HG03196 (cell line): Measurements from ENCODE around the gene AJUBA.
"Not testable (repeated sequence)": the region's sequence is repeated elsewhere in the genome, so short reads cannot be mapped to it uniquely, and the experiment has no call there.

ENCODE experiments used
- ATAC-seq: cut with Tn5 transposase; IDR thresholded peaks from one replicate; pipeline ENCODE4 v1.9.1; 2021; ENCODE audit not compliant: unreplicated experiment

Gene AJUBA

GRCh38 chr14:22952418-22952817 lies 29.9 kb downstream of the AJUBA start:
- no peak for ATAC-seq

DNA sequence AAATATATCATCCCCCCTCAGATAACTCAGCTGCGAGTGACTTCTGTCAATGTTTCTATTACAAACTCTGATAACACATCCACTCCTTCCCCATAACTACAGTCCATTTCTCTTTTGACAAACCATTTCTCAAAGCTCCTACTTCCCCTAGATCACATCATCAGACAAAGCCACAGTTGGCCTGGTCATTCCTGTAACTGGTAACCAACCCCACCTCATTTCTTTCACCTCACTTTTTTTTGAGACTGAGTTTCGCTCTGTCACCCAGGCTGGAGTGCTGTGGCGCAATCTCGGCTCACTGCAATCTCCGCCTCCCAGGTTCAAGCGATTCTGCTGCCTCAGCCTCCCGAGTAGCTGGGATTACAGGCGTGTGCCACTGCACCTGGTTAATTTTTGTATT lies 30.6 kb downstream of the AJUBA start:
- ATAC-seq = not testable (repeated sequence)

DNA sequence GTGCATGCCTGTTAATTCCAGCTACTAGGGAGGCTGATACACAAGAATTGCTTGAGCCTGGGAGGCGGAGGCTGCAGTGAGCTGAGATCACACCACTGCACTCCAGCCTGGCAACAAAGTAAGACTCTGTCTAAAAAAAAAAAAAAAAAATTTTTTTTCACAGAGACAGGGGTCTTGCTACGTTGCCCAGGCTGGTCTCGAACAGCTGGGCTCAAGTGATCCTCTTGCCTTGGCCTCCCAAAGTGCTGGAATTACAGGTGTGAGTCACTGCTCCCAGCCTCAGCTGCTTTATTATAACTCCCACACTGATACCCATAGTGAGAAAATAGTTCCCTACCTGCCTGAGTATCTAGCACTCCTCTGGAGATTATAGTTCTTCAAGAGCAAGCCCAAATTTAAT lies 36.7 kb downstream of the AJUBA start:
- no peak for ATAC-seq

- ATAC-seq = no peak
These were observed 42.7 kb downstream of the AJUBA start for GRCh38 chr14:22939684-22940083.

DNA sequence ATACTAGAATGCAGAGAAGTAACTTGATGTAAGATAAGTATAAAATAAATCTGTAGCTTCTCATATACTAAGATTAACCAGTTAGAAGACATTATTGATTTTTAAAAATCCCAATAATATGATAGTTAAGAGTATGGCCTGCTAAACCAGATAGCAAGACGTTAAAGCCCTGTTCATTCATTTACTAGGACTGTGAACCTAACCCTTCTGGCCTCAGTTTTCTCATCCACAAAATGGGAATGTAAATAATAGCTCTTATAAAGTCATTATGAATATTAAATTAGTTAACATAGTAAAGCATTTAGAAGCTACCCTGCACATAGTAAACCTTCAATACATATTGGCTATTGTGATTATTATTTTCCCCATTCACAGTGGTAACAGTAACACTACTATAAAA lies 47.2 kb downstream of the AJUBA start:
- ATAC-seq = no peak

GRCh38 chr14:22932146-22932545 lies 50.2 kb downstream of the AJUBA start:
- no peak for ATAC-seq

DNA sequence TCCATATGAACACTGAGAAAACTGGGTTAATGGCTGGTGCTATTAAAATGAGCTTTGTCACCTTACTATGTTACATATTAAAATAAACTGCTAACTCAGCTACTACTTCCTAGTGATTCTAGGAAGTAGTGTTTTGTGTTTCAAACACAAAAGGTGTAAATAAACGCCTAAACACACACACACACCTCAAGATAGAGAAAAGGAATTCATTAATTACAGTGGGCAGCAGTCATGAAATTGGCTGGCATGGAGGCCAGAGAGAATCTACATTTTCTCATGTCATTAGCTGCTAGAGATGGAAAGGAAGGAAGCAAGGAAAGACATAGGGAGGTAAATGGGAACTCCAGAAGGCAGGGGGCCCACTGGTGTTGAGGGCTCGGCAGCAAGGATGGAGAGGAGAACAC lies 52.4 kb downstream of the AJUBA start:
- no peak for ATAC-seq

DNA sequence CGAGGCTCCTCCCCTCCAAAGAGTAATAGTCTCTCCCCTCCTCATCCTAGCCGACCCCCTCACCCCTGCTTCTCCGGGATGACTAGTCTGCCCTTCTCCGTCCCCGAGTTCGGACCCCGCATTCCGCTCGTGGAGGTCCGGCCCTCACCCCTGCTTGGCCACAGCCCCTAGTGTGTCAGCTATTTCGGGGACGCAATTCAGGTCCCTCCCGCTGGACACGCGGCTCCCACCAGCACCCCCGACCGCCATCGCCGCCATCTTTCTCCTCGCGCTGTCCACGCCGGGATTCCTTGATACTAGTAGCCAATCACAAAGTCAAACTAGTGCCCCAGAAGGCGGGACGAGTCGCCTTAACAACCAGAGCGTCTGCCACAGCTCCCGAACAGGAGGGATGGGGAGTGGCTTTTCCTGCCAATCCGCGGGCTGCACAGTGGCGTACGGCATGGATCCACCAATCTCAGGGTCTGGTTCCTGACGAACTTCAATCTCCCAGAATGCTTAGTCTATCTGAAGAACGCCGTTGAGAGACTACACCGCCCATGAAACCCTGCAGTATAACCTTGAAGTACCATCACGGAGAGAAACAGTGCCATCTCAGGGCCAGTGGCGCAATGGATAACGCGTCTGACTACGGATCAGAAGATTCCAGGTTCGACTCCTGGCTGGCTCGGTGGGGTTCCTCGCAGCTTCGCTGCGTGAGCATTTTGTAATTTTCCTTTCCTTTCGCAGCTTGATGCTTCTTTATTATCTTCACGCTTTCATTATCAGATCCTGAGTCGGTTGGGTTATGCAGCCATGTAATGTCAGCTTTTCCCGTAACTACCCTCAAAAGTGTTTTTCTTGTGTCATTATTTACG lies 53.0 kb downstream of the AJUBA start, which contains the start of gene PRMT5:
Gene PRMT5 (minus strand): TSS at position 273 of the 857 bp plus-strand sequence. CDS start 15 bp downstream, at position 258.
- peak; percentile 93 for ATAC-seq

DNA sequence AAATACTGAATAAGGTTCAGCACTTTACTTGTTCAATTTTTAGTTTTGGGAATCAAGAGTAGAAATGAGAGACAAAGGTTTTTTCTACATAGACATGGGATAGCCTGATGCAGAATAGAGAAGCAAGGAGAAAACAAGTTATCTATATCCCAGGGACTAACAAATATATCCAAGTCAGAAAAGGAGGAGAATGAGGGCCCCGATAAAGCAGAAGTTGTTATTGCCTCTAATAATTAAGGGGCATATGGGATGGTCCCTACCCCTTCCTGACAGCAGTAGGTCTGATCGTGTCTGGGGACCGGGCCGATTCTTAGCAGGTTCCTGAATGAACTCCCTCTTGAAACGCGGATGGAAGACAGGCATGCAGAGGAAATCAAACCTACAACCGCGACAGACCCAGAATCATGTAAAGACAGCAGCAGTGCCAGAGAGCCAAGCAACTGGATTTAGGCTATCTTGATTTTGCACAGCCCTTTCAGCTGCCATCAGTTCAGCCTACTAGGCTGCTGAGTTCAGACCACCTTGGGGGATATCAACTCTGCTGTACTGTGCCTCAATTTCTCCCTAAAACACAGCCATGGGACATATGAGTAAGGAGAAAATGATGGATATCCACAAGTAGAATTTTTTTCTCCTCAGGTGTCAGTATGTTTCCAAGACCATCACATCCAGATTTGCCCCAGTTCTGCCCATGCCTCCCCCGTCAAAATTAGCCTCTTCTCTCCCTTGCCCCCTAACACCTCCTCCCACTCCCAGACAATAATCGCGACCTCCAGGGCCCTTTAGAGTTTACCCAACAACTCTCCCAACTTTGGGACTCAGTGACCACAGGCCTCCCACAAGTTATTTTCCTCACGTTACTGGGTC lies 53.9 kb downstream of the AJUBA start:
- ATAC-seq = no peak

- no peak for ATAC-seq
These were observed 56.0 kb downstream of the AJUBA start for GRCh38 chr14:22926316-22926715.

GRCh38 chr14:22925513-22925912 lies 56.8 kb downstream of the AJUBA start:
- no peak for ATAC-seq

DNA sequence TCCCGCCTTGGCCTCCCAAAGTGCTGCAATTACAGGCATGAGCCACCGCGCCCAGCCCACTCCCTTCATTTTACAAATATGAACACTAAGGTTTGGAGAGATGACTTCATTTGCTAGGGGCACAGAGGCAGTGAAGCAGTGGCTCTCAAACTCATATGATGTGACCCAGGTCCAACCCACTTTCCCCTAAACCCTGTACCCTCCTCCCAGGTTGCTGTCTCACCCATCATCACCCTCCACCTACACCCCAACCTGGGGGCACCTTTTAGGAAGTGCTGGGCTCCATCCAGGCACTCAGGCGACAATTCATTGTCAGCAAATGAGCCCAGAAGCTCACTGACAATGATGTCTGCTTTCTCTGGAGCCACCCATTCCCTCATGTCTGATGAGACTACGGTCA lies 58.6 kb downstream of the AJUBA start:
- ATAC-seq = no peak

GRCh38 chr14:22922294-22922693 lies 60.1 kb downstream of the AJUBA start:
- ATAC-seq = no peak
